GM10266 (cell line): ENCODE results near the gene ANKRD63.

Experiments
- DNase-seq: peaks from one replicate; pipeline ENCODE4 v3.0.0; 2012; ENCODE audit errors: extremely low spot score
- TF ChIP-seq, protein P1 (sequence below): IDR thresholded peaks from 2 replicates; pipeline ENCODE4 v1.5.1; 2012; ENCODE audit warnings: mild to moderate bottlenecking, low read depth; ENCODE audit not compliant: control insufficient read depth, insufficient read depth; ENCODE audit errors: missing control alignments

The ANKRD63 gene

GRCh38 chr15:40257656-40258450, 25.0 kb downstream of the ANKRD63 start:
- TF ChIP-seq, protein P1, sequence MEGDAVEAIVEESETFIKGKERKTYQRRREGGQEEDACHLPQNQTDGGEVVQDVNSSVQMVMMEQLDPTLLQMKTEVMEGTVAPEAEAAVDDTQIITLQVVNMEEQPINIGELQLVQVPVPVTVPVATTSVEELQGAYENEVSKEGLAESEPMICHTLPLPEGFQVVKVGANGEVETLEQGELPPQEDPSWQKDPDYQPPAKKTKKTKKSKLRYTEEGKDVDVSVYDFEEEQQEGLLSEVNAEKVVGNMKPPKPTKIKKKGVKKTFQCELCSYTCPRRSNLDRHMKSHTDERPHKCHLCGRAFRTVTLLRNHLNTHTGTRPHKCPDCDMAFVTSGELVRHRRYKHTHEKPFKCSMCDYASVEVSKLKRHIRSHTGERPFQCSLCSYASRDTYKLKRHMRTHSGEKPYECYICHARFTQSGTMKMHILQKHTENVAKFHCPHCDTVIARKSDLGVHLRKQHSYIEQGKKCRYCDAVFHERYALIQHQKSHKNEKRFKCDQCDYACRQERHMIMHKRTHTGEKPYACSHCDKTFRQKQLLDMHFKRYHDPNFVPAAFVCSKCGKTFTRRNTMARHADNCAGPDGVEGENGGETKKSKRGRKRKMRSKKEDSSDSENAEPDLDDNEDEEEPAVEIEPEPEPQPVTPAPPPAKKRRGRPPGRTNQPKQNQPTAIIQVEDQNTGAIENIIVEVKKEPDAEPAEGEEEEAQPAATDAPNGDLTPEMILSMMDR = no peak
- no peak for DNase-seq

DNA sequence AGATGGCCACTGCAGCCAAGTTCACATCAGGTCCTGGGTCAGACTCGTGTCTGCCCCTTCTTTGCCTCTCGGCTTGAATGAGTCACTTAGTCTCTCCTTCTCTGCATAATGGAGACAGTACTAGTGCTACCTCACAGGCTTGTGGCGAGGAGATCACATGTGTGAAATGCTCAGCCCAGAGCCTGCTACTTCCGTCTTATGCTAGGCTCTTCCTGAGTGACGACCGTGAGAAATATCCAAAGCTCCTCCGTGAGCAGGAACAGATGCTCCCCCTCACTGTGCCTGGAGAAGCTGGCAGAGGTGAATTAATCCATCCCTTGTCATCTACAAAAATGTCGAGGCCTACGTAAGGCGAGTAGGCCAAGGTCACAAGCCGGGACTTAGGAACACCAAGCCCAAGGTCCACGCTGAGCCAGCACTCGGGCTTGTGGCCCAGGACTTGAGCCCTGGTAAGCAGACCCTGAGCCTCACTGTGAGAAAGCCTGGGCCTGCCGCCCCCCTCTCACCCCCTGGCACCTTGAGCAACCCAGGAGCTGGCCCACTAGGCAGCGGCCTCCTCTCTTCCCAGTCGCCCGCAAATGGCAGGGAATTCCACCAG, 26.1 kb downstream of the ANKRD63 start:
- no peak for DNase-seq
- TF ChIP-seq, protein P1 = no peak

DNA sequence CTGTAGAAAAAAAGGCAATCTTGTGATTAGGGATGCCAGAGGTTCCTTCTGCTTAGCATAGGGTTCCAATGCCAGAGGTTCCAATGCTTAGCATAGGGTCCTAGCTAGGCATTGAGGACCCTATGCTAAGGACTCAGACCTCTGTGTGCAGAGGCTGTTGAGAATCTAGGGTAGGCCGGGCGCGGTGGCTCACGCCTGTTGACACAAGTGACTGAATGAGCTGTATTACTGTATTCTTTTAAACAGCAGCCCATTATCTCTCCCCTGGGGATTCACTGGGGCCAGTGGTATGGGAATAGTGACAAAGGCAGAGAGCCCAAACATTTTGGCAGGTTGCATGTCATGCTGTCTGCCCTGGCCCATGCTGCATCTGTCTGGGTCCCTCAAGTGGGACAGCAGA, 27.8 kb downstream of the ANKRD63 start:
- TF ChIP-seq, protein P1 = no peak
- DNase-seq = no peak

DNA sequence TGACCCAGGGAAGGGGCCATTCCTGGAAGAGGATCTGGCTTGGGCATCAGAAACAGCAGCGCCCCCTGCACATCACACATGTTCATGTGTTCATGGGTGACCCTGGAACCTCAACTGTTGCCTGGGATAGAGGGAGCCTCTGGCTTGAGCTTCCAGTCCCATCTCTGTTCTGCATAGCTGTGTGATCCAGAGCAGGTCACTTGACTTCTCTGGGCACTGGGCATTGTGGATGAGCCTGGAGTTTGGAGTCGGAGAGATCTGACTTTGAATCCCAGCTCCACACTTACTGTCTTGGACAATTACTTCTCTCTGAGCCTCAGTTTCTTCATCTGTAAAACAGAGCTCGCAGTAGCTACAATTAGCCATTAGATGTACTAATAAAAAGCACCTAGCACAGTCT, 28.4 kb downstream of the ANKRD63 start:
- TF ChIP-seq, protein P1 = no peak

GRCh38 chr15:40253167-40253790, 29.6 kb downstream of the ANKRD63 start:
- TF ChIP-seq, protein P1 = no peak
- DNase-seq = no peak

More for the DNA sequence above, 28.4 kb downstream of the ANKRD63 start:
- no peak for DNase-seq

GRCh38 chr15:40252438-40253166, 30.3 kb downstream of the ANKRD63 start:
- DNase-seq = no peak
- TF ChIP-seq, protein P1 = no peak
